Right cardiac atrium (tissue), 5 donors: ENCODE measurements around the gene PIK3R2. TPM values are rescaled to one million over a fixed set of nuclear protein-coding genes. Genes with fewer than 3 reads are reported as not detected.

Experiments used
- ATAC-seq, 2 donors: fragments of 200-7000 bp; cut with Tn5 transposase; one replicate each; pipeline versions ENCODE4 v1.8.0 to v1.9.1; 2020; ENCODE audit warnings: moderate library complexity in 2 of 2, mild to moderate bottlenecking in 1 of 2
- DNase-seq, 3 donors: peaks; one replicate each; pipeline ENCODE4 v3.0.0-alpha.2; 2020
- H3K27ac ChIP-seq: one replicate; pipeline ENCODE4 v1.5.1; 2013; ENCODE audit warnings: mild to moderate bottlenecking, low read length, control low read depth, moderate library complexity
- H3K27me3 ChIP-seq: one replicate; pipeline ENCODE4 v1.6.1; 2013; ENCODE audit not compliant: control insufficient read depth, insufficient read depth
- H3K4me1 ChIP-seq: one replicate; pipeline ENCODE4 v1.6.1; 2013; ENCODE audit warnings: low read length; ENCODE audit not compliant: control insufficient read depth, insufficient read depth
- H3K4me3 ChIP-seq: one replicate; pipeline ENCODE4 v1.5.1; 2013; ENCODE audit warnings: low read length, control low read depth
- H3K9me3 ChIP-seq: one replicate; pipeline ENCODE4 v1.6.1; 2013; ENCODE audit warnings: low read length; ENCODE audit not compliant: control insufficient read depth
- WGBS: extraction: QIAGEN DNeasy Blood & Tissue Kit; methylation state at CpG from one replicate; pipeline ENCODE4 v1.1.7; 2013; 5-methylcytosine and 5-hydroxymethylcytosine counted together
- intact Hi-C, 4 donors: fragments of 100-400 bp; cut with DNase I; formaldehyde crosslinking; loops; one replicate each; pipeline versions ENCODE4 v1.11.0 to v1.14.0; 2022 to 2023
- polyA plus RNA-seq: library from polyadenylated mRNA; stranded (reverse); fragments of 200-250 nt; gene quantifications from one replicate; pipeline ENCODE4 v1.2.3, GENCODE V29; 2013
- total RNA-seq, 4 donors: library from RNA; stranded (reverse); fragmentation: NEBNext Ultra II Directional; extraction: Animal tissue kit (Norgen Biotek cat#: 25700); gene quantifications; one replicate each; pipeline ENCODE4 v1.2.1, GENCODE V29; 2021
- donor health status: healthy with polysubstance abuse.
- donor health status: DM: no; HTN: yes; CAD: no.
- donor health status: DM: no; HTN: no; CAD: no.
- donor health status: DM: no; HTN: yes; CAD: no; lungs with severe emphysema.
- donor health status: DM: yes; HTN: yes; CAD: no.

PIK3R2 gene
- total and polyA plus RNA-seq, 5 donors, result 7.1 to 30.1 (median 24.9) TPM

DNA sequence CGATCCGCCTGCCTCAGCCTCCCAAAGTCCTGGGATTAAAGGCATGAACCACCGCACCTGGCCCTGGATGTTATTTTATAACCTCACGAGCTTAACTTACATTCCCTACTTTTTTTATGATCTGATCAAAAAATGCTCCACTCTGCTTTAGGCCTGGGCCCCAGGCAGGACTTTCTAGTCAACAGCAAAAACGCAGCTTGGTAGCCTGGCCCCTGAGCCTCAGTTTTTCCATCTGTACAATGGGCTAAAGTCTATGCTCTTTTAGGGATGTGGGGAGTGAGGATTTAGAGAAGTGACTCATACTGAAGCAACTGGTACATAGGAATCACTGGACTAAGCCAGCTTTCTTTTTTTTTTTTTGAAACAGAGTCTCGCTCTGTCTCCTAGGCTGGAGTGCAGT is 11.9 kb upstream of the PIK3R2 start:
- intact Hi-C loops, result no loop called here
- DNase-seq, result no peak
- no peak for ATAC-seq

DNA sequence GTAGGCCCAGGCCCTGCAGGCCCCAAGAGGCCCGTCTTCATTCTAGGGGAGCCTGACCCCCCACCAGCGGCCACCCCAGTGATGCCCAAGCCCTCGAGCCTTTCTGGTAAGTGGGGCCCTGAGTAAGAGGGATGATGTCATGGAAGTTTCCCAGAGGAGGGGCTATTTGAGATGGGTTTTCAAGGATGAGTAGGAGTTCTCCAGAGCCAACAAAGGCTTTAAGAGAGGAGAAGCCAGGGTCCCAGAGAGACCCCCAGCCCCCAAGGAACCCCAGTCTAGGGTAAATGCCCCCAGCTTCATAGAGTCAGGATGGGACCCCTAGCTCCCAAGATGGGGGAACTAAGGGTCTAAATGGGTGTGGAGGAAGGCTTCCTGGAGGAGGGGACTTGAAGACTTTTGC is 9.1 kb upstream of the PIK3R2 start:
- Histone ChIP-seq H3K9me3 (no peaks in the 10 kb centered on the region), H3K27me3 (no peaks in the 10 kb centered on the region), H3K4me3 (no peak overlapping the region), H3K4me1 (no peaks in the 10 kb centered on the region), H3K27ac (no peak overlapping the region)
- intact Hi-C loops, result no loop called here
- 94% methylated on average over 3 of the region's 3 CpGs for WGBS
- DNase-seq (no peak), ATAC-seq (no peak)

More for the DNA sequence above, 11.9 kb upstream of the PIK3R2 start:
- H3K27me3 ChIP-seq, result no peaks in the 10 kb centered on the region
- no peak overlapping the region for H3K4me3 ChIP-seq
- no peak overlapping the region for H3K27ac ChIP-seq
- no peaks in the 10 kb centered on the region for H3K4me1 ChIP-seq
- H3K9me3 ChIP-seq, result no peaks in the 10 kb centered on the region
- 95% methylated on average over 6 of the region's 6 CpGs for WGBS

DNA sequence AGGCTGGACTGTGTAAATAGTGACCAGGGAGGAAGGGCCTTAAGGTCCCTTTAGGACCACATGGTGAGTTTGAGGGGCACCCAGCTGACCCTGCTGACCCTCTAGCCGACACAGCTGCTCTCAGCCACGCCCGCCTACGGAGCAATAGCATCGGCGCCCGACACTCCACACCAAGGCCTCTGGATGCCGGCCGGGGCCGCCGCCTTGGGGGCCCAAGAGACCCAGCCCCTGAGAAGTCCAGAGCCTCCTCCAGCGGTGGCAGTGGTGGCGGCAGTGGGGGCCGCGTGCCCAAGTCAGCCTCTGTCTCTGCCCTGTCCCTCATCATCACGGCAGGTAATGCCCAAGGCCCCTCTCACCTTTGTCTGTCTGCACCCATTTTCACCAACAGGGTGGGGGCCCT is 8.6 kb upstream of the PIK3R2 start:
- Histone ChIP-seq H3K4me3 (no peak overlapping the region), H3K27ac (no peak overlapping the region), H3K9me3 (no peaks in the 10 kb centered on the region), H3K4me1 (no peaks in the 10 kb centered on the region), H3K27me3 (no peaks in the 10 kb centered on the region)
- intact Hi-C loops, result no loop called here
- whole genome bisulfite sequencing, result 94% methylated on average over 16 of the region's 16 CpGs
- DNase-seq (no peak), ATAC-seq (no peak)

DNA sequence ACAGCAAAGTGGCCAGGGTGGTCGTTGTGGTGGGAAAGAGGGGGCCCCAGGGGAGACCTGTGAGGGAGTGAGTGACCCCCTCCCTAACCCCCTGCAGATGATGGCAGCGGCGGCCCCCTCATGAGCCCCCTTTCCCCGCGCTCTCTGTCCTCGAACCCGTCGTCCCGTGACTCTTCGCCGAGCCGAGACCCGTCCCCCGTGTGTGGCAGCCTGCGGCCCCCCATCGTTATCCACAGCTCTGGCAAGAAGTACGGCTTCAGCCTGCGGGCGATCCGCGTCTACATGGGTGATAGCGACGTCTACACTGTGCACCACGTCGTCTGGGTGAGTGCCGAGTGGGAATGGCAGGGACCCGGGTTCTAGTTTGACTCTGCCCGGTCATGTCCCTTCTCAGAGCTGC is 8.1 kb upstream of the PIK3R2 start:
- 97% methylated on average over 28 of the region's 28 CpGs for WGBS
- no peaks in the 10 kb centered on the region for H3K4me1 ChIP-seq

DNA sequence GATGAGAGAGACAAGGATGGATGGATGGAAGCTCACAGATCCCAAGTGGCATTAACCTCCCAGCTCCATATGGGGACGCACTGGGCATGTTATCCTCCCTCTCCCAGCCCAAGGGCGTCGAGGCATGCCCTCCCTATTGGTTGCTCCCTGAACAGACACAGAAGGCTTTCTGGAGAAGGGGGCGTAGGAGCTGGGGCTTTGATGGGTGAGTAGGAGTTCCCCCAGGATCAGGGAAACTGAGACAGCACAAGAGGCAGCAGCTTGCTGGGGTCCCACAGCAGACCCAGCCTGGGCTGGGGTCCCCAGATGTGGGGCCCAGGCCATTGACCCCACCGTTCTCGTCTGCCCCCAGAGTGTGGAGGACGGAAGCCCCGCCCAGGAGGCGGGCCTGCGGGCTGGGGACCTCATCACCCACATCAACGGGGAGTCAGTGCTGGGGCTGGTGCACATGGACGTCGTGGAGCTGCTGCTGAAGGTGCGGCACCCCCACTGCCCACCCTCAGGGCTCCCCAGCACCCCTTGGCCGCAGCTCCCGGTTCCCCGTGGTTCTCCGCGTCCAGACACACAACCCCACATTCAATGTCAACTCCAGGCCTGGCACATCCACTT is 7.5 kb upstream of the PIK3R2 start:
- Histone ChIP-seq H3K27me3 (no peaks in the 10 kb centered on the region), H3K4me3 (no peak overlapping the region), H3K4me1 (no peaks in the 10 kb centered on the region), H3K9me3 (no peaks in the 10 kb centered on the region), H3K27ac (no peak overlapping the region)
- WGBS, result 96% methylated on average over 19 of the region's 19 CpGs
- ATAC-seq (no peak), DNase-seq (no peak)
- intact Hi-C loops, result no loop called here

More for the DNA sequence above, 8.1 kb upstream of the PIK3R2 start:
- no peaks in the 10 kb centered on the region for H3K27me3 ChIP-seq
- ATAC-seq (no peak), DNase-seq (no peak)
- H3K4me3 ChIP-seq, result no peak overlapping the region
- intact Hi-C loops, result no loop called here
- no peak overlapping the region for H3K27ac ChIP-seq
- H3K9me3 ChIP-seq, result no peaks in the 10 kb centered on the region

DNA sequence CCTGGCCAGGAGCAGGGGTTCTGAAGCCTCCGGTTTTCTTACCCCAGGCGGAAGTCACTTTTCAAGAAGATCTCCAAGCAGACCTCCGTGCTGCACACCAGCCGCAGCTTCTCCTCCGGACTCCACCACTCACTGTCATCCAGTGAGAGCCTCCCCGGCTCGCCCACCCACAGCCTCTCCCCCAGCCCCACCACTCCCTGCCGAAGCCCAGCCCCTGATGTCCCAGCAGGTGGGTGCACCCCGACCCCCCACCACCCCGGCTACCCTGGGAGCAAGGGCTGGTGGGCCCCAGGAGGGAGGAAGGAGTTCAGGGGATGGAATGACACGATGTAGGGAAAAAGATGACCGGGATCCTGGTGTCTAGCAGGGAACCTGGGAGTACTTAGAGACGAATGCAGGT is 5.6 kb upstream of the PIK3R2 start:
- Histone ChIP-seq H3K27me3 (no peaks in the 10 kb centered on the region), H3K27ac (no peak overlapping the region), H3K4me1 (no peaks in the 10 kb centered on the region), H3K4me3 (no peak overlapping the region), H3K9me3 (no peaks in the 10 kb centered on the region)
- intact Hi-C loops, result no loop called here
- ATAC-seq, result no peak
- DNase-seq, result peak in 1 of 3 donors; percentile 20
- 93% methylated on average over 13 of the region's 13 CpGs for WGBS

DNA sequence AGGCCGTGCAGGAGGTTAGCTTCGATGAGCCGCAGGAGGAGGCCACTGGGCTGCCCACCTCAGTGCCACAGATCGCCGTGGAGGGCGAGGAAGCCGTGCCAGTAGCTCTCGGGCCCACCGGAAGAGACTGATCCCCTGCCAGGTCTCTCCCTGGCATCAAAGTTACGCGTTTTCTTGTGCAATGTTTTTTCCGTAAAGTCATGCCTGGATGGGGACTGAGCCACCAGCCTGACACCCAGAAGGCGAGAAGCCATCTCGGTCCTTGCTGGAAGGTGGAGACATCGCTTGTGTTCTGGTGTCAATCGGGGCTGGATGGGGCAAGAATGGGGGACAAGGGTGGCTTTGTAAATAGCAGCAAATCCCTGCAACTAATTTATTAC is 3.4 kb upstream of the PIK3R2 start:
- H3K4me1 ChIP-seq, result peaks cover 6% of the 10 kb centered on the region
- DNase-seq (no peak), ATAC-seq (no peak)
- H3K27me3 ChIP-seq, result no peaks in the 10 kb centered on the region
- WGBS, result 88% methylated on average over 16 of the region's 16 CpGs
- H3K27ac ChIP-seq, result no peak overlapping the region
- H3K9me3 ChIP-seq, result no peaks in the 10 kb centered on the region
- intact Hi-C loops, result no loop called here
- no peak overlapping the region for H3K4me3 ChIP-seq

DNA sequence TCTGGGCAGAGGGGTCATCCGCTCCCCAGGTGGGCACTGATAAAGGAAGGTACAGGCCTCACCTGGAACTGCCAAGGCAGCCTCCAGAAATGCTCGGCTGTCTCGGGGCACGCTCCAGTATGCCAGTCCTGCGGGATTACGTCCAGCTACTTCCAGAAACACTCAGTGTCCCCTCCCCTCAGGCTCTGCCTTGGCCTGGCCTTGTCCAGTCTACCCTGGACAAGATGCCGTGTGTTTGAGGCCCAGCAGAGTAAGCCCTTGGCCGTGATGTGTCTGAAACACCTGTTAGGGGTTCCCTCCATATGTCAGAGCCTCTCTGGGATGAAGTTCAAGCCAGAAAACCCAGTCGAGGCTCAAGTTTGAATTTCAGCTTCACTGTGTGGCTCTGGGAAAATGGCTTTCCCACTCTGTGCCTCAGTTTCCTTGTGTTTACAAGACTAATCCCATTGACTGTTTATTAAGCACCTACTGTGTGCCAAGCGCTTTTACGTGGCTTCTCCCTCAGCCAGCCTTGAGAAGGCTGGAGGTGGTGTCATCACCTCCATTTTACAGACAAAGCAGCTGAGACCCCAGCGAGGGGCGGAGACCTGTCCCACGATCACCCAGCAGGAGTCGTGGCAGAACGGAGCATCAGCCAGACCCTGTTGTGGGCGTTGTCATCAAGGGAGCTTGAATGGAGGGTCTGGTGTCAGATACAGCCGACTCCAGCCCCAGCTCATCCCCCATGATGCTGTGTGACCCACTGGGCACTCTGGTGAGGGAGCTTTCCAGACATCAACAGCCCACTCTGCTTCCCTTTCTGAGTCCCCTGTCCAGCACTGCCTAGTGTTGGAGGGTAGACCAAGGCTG is 2.0 kb upstream of the PIK3R2 start:
- H3K4me3 ChIP-seq, result no peak overlapping the region
- ATAC-seq (no peak), DNase-seq (peak in 1 of 3 donors; percentile 50)
- H3K4me1 ChIP-seq, result peaks cover 6% of the 10 kb centered on the region
- H3K27ac ChIP-seq, result no peak overlapping the region
- H3K9me3 ChIP-seq, result no peaks in the 10 kb centered on the region
- H3K27me3 ChIP-seq, result no peaks in the 10 kb centered on the region
- intact Hi-C loops, result loop anchor here in 2 of 4 donors (5.0 kb wide), 1 partner anchor 34 kb away; no protein-coding TSS in a partner anchor
- WGBS, result 85% methylated on average over 18 of the region's 18 CpGs

DNA sequence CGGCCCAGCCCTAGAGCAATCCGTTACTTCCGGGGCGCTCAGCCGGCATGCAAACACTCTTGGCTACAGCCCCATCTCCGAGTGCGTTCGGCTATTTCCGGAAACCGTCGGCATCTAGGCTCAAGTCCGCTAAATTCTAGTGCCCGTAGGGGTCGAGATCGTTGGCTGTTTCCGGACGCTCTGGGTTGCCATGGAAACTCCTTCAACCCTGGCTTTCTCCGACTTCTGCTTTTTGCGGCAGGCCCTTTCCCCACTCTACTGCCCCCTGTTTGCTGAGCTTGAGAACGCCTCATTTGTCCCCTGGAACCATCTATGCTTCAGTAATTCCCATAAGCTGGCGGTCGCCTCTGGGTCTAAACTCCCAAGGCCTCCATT is 534 bp upstream of the PIK3R2 start:
- Histone ChIP-seq H3K4me3 (peak overlapping the region; percentile 84), H3K9me3 (no peaks in the 10 kb centered on the region), H3K4me1 (peaks cover 11% of the 10 kb centered on the region), H3K27me3 (no peaks in the 10 kb centered on the region), H3K27ac (peak overlapping the region; percentile 99)
- intact Hi-C loops, result loop anchor here in 2 of 4 donors (5.0 kb wide), 1 partner anchor 35 kb away; no protein-coding TSS in a partner anchor
- ATAC-seq, result peak; percentile 69 to 71
- peak; percentile 96 to 99 (median 98) for DNase-seq
- under 1% methylated on average over 22 of the region's 22 CpGs for WGBS

DNA sequence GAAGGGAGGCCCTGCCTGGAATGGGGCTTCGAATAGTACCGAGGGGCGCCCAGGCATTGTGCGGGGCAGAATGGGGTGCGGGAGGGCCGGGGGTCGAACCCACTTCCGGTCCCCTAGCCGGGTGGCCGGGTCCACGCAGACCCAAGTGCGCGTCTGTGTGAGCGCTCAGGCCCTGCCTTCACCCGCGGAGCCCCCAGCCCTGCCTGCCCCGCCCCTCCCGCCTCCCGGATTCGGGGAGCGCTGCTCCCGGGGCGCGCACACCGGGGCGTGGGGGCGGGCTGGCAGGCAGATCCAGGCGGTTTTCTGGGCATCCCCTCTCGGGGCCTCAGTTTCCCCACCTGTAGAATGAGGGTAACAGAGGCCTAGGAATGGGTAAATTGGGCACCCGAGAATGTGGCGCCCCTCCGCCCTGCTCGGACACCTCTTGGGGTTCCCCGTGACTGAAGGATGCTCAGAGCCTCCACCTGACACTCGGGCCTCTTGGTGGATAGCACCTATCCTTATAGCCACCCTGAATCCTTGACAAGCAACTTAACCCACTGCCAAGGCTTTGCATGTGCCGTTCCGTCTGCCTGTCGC is 682 bp downstream of the PIK3R2 start:
- peaks cover 11% of the 10 kb centered on the region for H3K4me1 ChIP-seq
- intact Hi-C loops, result loop anchor here in 2 of 4 donors (5.0 kb wide), 1 partner anchor 36 kb away; no protein-coding TSS in a partner anchor
- H3K27me3 ChIP-seq, result no peaks in the 10 kb centered on the region
- no peaks in the 10 kb centered on the region for H3K9me3 ChIP-seq
- 3% methylated on average over 38 of the region's 38 CpGs for WGBS
- ATAC-seq, result peak in 1 of 2 donors; percentile 2
- peak; percentile 49 to 80 (median 72) for DNase-seq
- peak overlapping the region; percentile 79 for H3K27ac ChIP-seq
- H3K4me3 ChIP-seq, result peak overlapping the region; percentile 84
